ENCODE data around the gene ANKRD11.

The ANKRD11 gene

DNA sequence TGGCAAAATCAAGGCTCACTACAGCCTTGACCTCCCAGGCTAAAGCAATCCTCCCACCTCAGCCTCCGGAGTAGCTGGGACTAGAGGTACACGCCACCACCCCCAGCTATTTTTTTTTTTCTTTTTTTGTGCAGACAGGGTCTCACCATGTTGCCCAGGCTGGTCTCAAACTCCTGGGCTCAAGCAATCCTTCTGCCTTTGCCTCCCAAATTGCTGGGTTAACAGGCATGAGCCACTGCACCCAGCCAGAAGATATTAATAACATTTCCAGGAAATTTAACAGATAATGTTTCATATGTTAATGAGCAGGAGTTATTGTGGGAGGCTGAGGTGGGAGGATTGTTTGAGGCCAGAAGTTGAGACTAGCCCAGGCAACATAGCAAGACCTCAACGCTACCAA lies 9.4 kb upstream of the ANKRD11 start:
- TF ChIP-seq, protein P1, sequence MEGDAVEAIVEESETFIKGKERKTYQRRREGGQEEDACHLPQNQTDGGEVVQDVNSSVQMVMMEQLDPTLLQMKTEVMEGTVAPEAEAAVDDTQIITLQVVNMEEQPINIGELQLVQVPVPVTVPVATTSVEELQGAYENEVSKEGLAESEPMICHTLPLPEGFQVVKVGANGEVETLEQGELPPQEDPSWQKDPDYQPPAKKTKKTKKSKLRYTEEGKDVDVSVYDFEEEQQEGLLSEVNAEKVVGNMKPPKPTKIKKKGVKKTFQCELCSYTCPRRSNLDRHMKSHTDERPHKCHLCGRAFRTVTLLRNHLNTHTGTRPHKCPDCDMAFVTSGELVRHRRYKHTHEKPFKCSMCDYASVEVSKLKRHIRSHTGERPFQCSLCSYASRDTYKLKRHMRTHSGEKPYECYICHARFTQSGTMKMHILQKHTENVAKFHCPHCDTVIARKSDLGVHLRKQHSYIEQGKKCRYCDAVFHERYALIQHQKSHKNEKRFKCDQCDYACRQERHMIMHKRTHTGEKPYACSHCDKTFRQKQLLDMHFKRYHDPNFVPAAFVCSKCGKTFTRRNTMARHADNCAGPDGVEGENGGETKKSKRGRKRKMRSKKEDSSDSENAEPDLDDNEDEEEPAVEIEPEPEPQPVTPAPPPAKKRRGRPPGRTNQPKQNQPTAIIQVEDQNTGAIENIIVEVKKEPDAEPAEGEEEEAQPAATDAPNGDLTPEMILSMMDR (IDR thresholded peaks at IDR 0.05; ENCODE audit: low read length, missing control alignments), result no peak
- H3K4me3 ChIP-seq (replicated peaks; ENCODE audit: low read depth, low read length), result no peak overlapping the region
- DNase-seq (ENCODE audit: low read depth), result no peak

DNA sequence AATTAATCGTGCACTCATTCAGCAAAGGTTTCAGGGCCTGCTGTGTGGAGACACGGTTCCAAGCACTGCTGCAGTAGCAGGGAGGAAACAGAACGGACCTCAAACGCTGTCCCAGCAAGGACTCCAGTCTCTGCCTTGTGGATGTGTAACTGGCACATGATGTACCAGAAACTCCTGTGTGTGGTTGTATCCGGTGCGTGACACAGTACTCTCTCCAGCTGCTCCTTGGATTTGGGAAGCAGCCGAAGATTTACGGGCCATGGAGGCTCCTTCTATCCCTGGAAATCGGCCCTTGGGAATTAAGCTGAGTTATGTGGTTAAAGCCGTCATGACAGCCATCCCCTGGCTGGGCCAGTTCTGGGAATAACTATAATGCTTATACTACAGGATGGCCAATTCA lies 8.5 kb upstream of the ANKRD11 start:
- no peak for DNase-seq (ENCODE audit: low read depth)
- TF ChIP-seq, protein P1 (IDR thresholded peaks at IDR 0.05; ENCODE audit: low read length, missing control alignments), result no peak
- no peak overlapping the region for H3K4me3 ChIP-seq (replicated peaks; ENCODE audit: low read depth, low read length)

DNA sequence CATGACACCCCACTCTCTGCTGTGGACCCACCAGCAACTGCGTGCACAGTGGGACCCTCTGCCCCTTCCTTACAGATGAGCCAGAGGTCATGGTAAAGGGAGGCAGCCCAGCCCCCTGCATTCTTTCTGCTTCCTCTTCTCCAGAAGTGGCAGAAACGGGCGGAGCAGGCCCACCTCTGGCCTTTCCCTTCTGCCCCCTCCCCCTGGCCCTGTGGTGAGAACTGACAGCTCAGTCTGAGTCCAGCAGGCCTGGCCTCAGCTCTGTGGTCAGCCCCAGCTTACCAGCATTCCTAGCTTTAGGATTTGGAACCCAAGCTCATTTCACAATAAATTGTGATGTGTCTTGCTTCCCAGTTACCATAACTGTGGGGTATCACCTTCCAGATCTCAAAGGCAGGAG lies 4.8 kb upstream of the ANKRD11 start:
- no peak overlapping the region for H3K4me3 ChIP-seq (replicated peaks; ENCODE audit: low read depth, low read length)
- TF ChIP-seq, protein P1 (IDR thresholded peaks at IDR 0.05; ENCODE audit: low read length, missing control alignments), result no peak
- DNase-seq (ENCODE audit: low read depth), result peak; percentile 45

DNA sequence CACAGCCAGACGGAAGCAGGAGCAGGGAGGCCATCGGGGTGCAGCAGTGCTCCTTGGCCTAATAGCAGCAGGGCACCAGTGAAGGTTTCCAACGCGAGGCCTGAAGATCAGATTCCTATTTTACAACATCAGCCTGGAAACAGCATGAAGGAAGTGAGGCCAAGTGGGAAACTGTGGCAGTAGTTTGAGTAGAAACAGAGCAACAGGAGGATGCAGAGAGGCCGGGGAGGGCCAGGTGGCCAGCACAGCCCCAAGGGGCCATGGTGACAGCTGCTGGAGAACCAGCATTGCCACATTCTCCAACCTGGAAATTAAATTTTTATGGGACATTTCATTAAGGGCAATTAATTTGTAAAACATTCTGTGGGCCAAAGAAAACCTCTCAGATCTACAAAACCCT lies 3.4 kb upstream of the ANKRD11 start:
- DNase-seq (ENCODE audit: low read depth), result no peak
- H3K4me3 ChIP-seq (replicated peaks; ENCODE audit: low read depth, low read length), result no peak overlapping the region
- TF ChIP-seq, protein P1 (IDR thresholded peaks at IDR 0.05; ENCODE audit: low read length, missing control alignments), result no peak

DNA sequence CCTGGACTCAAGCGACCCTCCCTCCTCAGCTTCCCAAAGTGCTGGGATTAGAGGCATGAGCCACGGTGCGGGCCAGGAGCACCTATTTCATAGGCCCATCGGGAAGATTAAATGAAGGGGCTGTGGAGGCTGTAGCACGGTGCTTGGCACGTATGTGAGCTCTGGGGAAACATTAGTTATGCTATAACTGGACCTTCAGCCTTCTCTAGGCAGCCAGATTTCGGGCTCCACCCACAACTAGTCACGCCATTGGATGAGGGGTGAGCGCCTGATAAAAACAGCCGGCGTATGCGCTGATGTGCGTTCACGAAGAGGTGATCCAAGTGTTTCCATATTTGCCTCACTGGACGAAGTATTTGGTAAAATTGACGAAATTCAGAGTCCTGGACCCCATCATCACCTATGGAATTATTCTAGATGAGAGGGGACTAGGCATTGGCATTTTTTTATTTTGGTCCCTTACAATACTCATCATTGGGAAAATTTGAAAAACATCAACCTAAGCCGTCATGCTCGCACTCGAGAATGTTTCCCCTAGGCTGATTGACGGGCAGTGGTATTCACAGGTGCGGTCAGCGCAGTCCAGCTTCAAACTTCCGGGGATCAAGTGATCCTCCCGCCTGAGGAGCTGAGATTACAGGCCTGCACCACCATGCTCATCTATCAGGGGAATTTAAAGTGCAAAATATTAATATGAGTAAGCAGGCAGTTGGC lies 1.8 kb upstream of the ANKRD11 start:
- peak overlapping the region; percentile 85 for H3K4me3 ChIP-seq (replicated peaks; ENCODE audit: low read depth, low read length)
- no peak for DNase-seq (ENCODE audit: low read depth)
- TF ChIP-seq, protein P1 (IDR thresholded peaks at IDR 0.05; ENCODE audit: low read length, missing control alignments), result no peak

DNA sequence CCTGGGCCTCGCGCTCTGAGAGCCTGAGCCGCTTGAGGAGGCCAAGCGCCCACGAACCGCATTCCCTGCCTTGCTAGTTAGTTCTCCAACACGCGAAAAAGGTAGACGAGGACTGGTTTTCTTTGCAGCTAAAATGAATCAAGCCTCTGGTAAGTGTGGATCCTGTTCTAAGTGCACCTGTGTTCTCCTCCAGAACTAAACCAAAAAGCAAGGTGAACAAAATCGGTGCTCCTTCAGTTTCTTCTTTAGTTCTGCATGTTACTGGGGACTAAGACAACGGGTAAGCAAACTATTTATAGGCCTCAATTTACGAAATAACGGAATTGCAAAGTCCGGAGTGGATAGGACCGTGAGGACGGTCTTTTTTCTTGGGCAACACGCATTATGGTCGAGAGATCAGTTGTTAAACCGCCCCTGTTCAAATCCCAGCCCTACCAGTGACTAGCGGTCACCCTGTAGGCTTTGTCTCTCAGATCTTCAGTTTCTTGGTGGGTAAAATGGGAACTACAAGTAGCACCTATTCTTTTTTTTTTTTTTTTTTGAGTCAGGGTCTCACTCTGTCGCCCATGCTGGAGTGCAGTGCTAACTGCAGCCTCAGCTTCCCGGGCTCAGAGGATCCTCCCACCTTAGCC lies 993 bp upstream of the ANKRD11 start:
- TF ChIP-seq, protein P1 (IDR thresholded peaks at IDR 0.05; ENCODE audit: low read length, missing control alignments), result peak; percentile 12
- peak; percentile 43 for DNase-seq (ENCODE audit: low read depth)

More for the DNA sequence above, 993 bp upstream of the ANKRD11 start:
- H3K4me3 ChIP-seq (replicated peaks; ENCODE audit: low read depth, low read length), result peak overlapping the region; percentile 85

Measured in fibroblast of pulmonary artery (primary cell).